Neural cell (in vitro differentiated cells): Measurements from ENCODE around the gene ASTN1. TPM values are rescaled to one million over a fixed set of nuclear protein-coding genes. Genes with fewer than 3 reads are reported as not detected.

Experiments used
- H2AFZ ChIP-seq: fragments of 200-600, 300-800 bp; sonication (generic), shearing (Covaris generic); 2 replicates; pipeline ENCODE4 v1.6.0; 2014; ENCODE audit warnings: low read depth, mild to moderate bottlenecking, antibody characterized with exemption, low read length, moderate library complexity
- H3F3A ChIP-seq: fragments of 200-600 bp; shearing (Covaris generic); 2 replicates; pipeline ENCODE4 v1.6.1; 2016; ENCODE audit warnings: mild to moderate bottlenecking, moderate library complexity, mixed read lengths, antibody characterized with exemption, low read length; ENCODE audit not compliant: insufficient read depth, poor library complexity, severe bottlenecking
- H3K27ac ChIP-seq: fragments of 200-600, 300-800 bp; sonication (generic), shearing (Covaris generic); 2 replicates; pipeline ENCODE4 v1.5.1; 2014; ENCODE audit warnings: mild to moderate bottlenecking, low read length, moderate library complexity
- H3K27me3 ChIP-seq: fragments of 300-800, 200-600 bp; sonication (generic), shearing (Covaris generic); 2 replicates; pipeline ENCODE4 v1.6.0; 2014; ENCODE audit warnings: mild to moderate bottlenecking, low read depth, low read length, moderate library complexity; ENCODE audit not compliant: insufficient read depth
- H3K36me3 ChIP-seq: fragments of 300-800, 200-600 bp; sonication (generic), shearing (Covaris generic); 2 replicates; pipeline ENCODE4 v1.5.1; 2014; ENCODE audit warnings: mild to moderate bottlenecking, antibody characterized with exemption, low read length, moderate library complexity; ENCODE audit not compliant: insufficient read depth
- H3K4me2 ChIP-seq: fragments of 300-800, 200-600 bp; sonication (generic), shearing (Covaris generic); 2 replicates; pipeline ENCODE4 v1.6.0; 2014; ENCODE audit warnings: mild to moderate bottlenecking, low read length
- H3K4me3 ChIP-seq: fragments of 300-800, 200-600 bp; sonication (generic), shearing (Covaris generic); 2 replicates; pipeline ENCODE4 v1.5.1; 2014; ENCODE audit warnings: mild to moderate bottlenecking, low read length, moderate library complexity
- H3K79me2 ChIP-seq: fragments of 200-600 bp; shearing (Covaris generic); replicated peaks from 2 replicates; pipeline ENCODE4 v1.6.0; 2014; ENCODE audit warnings: mild to moderate bottlenecking, low read length, moderate library complexity; ENCODE audit not compliant: insufficient read depth
- H3K9ac ChIP-seq: fragments of 300-800, 200-600 bp; sonication (generic), shearing (Covaris generic); 2 replicates; pipeline ENCODE4 v1.6.1; 2016; ENCODE audit warnings: mild to moderate bottlenecking, low read length, mixed read lengths
- H3K9me2 ChIP-seq: fragments of 200-600 bp; shearing (Covaris generic); 2 replicates; pipeline ENCODE4 v1.6.1; 2016; ENCODE audit warnings: mild to moderate bottlenecking, low read length, mixed read lengths; ENCODE audit not compliant: insufficient read depth
- H3K9me3 ChIP-seq: fragments of 200-600, 300-800 bp; sonication (generic), shearing (Covaris generic); 2 replicates; pipeline ENCODE4 v1.6.1; 2016; ENCODE audit warnings: mild to moderate bottlenecking, mixed run types, low read length, moderate library complexity, mixed read lengths
- H4K20me1 ChIP-seq: fragments of 200-600 bp; shearing (Covaris generic); 2 replicates; pipeline ENCODE4 v1.6.1; 2016; ENCODE audit warnings: mild to moderate bottlenecking, mixed run types; ENCODE audit not compliant: insufficient read depth
- CTCF ChIP-seq: fragments of 450-650 bp; IDR thresholded peaks from 2 replicates; pipeline ENCODE4 v1.5.1; 2014; ENCODE audit warnings: antibody characterized with exemption, mild to moderate bottlenecking, moderate library complexity; ENCODE audit not compliant: poor library complexity, severe bottlenecking
- EP300 ChIP-seq: fragments of 450-650 bp; conservative IDR thresholded peaks from 2 replicates; pipeline ENCODE4 v1.6.1; 2014; ENCODE audit warnings: antibody characterized with exemption, mild to moderate bottlenecking, moderate library complexity; ENCODE audit not compliant: poor library complexity, severe bottlenecking
- EZH2 ChIP-seq: fragments of 200-600, 300-800 bp; shearing (Covaris generic), sonication (generic); IDR thresholded peaks from 2 replicates; pipeline ENCODE4 v1.6.1; 2014; ENCODE audit warnings: antibody characterized with exemption, low read length, borderline replicate concordance, mild to moderate bottlenecking; ENCODE audit not compliant: insufficient read depth, poor library complexity, severe bottlenecking
- MXI1 ChIP-seq: fragments of 450-650 bp; conservative IDR thresholded peaks from 2 replicates; pipeline ENCODE4 v1.6.1; 2014; ENCODE audit warnings: antibody characterized with exemption, mild to moderate bottlenecking; ENCODE audit not compliant: poor library complexity, severe bottlenecking
- POLR2AphosphoS5 ChIP-seq: IDR thresholded peaks from 2 replicates; pipeline ENCODE4 v1.6.1; 2012
- RAD21 ChIP-seq: fragments of 450-650 bp; conservative IDR thresholded peaks from 2 replicates; pipeline ENCODE4 v1.6.1; 2014; ENCODE audit warnings: antibody characterized with exemption, mild to moderate bottlenecking, moderate library complexity
- REST ChIP-seq: IDR thresholded peaks from 2 replicates; pipeline ENCODE4 v1.6.1; 2012; ENCODE audit warnings: borderline replicate concordance
- SMC3 ChIP-seq: fragments of 450-650 bp; conservative IDR thresholded peaks from 2 replicates; pipeline ENCODE4 v1.6.1; 2014; ENCODE audit warnings: antibody characterized with exemption, mild to moderate bottlenecking, moderate library complexity; ENCODE audit not compliant: poor library complexity
- TAF1 ChIP-seq: IDR thresholded peaks from 2 replicates; pipeline ENCODE4 v1.6.1; 2012; ENCODE audit warnings: low read depth
- polyA plus RNA-seq: library from polyadenylated mRNA; depleted of rRNA; stranded (reverse); fragments of >200 nt; gene quantifications from 2 replicates; pipeline ENCODE4 v1.2.3, GENCODE V29; 2014

ASTN1 gene
- polyA plus RNA-seq, 1 donor from 2014 or later: 33.4 TPM

- H3K9me2 ChIP-seq: no peaks in the 10 kb centered on the region
- no peak overlapping the region for H2AFZ ChIP-seq
- H4K20me1 ChIP-seq: no peaks in the 10 kb centered on the region
- no peaks in the 10 kb centered on the region for H3F3A ChIP-seq
- no peaks in the 10 kb centered on the region for H3K79me2 ChIP-seq
- no peaks in the 10 kb centered on the region for H3K27me3 ChIP-seq
- no peak overlapping the region for H3K4me3 ChIP-seq
- no peak overlapping the region for H3K4me2 ChIP-seq
- no peaks in the 10 kb centered on the region for H3K9me3 ChIP-seq
- H3K36me3 ChIP-seq: no peaks in the 10 kb centered on the region
- no peak overlapping the region for H3K27ac ChIP-seq
- no peak overlapping the region for H3K9ac ChIP-seq
- TF ChIP-seq REST (no peak), EP300 (no peak), CTCF (no peak), TAF1 (no peak), SMC3 (no peak), MXI1 (no peak), POLR2AphosphoS5 (no peak), EZH2 (no peak), RAD21 (no peak)
Observed at GRCh38 chr1:177198243-177198642, 33.7 kb upstream of the ASTN1 start.

- no peaks in the 10 kb centered on the region for H3K36me3 ChIP-seq
- H3K9me2 ChIP-seq: no peaks in the 10 kb centered on the region
- no peaks in the 10 kb centered on the region for H3K79me2 ChIP-seq
- H3K27me3 ChIP-seq: no peaks in the 10 kb centered on the region
- H3K27ac ChIP-seq: no peak overlapping the region
- no peak overlapping the region for H3K9ac ChIP-seq
- no peaks in the 10 kb centered on the region for H3F3A ChIP-seq
- no peak overlapping the region for H3K4me3 ChIP-seq
- H2AFZ ChIP-seq: no peak overlapping the region
- TF ChIP-seq REST (no peak), MXI1 (no peak), POLR2AphosphoS5 (no peak), SMC3 (no peak), CTCF (no peak), TAF1 (no peak), EP300 (no peak), EZH2 (no peak), RAD21 (no peak)
- no peaks in the 10 kb centered on the region for H3K9me3 ChIP-seq
- H3K4me2 ChIP-seq: no peak overlapping the region
- no peaks in the 10 kb centered on the region for H4K20me1 ChIP-seq
Observed at GRCh38 chr1:177190308-177190970, 25.9 kb upstream of the ASTN1 start.
